Left colon (tissue), 2 donors: ENCODE results near the gene TMED6. TPM values are rescaled to one million over a fixed set of nuclear protein-coding genes. Genes with fewer than 3 reads are reported as not detected.
"Not testable (repeated sequence)": the region's sequence is repeated elsewhere in the genome, so short reads cannot be mapped to it uniquely, and the experiment has no call there.

Experiments
- ATAC-seq: fragments of 200-7000 bp; cut with Tn5 transposase; one replicate; pipeline ENCODE4 v1.9.1; 2020; ENCODE audit warnings: mild to moderate bottlenecking, moderate library complexity
- DNase-seq, 2 donors: peaks; one replicate each; pipeline ENCODE4 v3.0.0-alpha.2; 2020
- intact Hi-C, 2 donors: fragments of 100-400 bp; cut with DNase I in 1 of 2; cut with micrococcal nuclease in 1 of 2; formaldehyde crosslinking; loops; one replicate each; pipeline versions ENCODE4 v1.11.2 to v1.14.0; 2022; cut with DNase I, micrococcal nuclease
- total RNA-seq, 2 donors: library from RNA; stranded (reverse); fragmentation: NEBNext Ultra II Directional; extraction: Animal tissue kit (Norgen Biotek cat#: 25700); gene quantifications; one replicate each; pipeline ENCODE4 v1.2.1, GENCODE V29; 2021
- donor health status: DM: no; HTN: no; CAD: no.
- donor health status: DM: yes; HTN: yes; CAD: no.

TMED6 gene
- total RNA-seq, 2 donors from 2014 or later: 2.5 to 9.4 TPM

GRCh38 chr16:69365901-69366300, 14.3 kb upstream of the TMED6 start:
- DNase-seq (no peak), ATAC-seq (no peak)
- intact Hi-C loops: no loop called here

- intact Hi-C loops: no loop called here
- ATAC-seq: no peak
- no peak for DNase-seq
Observed at GRCh38 chr16:69364088-69364487, 12.5 kb upstream of the TMED6 start.

GRCh38 chr16:69363281-69363717, 11.7 kb upstream of the TMED6 start:
- intact Hi-C loops: no loop called here
- DNase-seq (no peak), ATAC-seq (peak; percentile 7)

- DNase-seq, intact Hi-C loops: not testable (repeated sequence)
- peak; percentile 69 for ATAC-seq
Observed at GRCh38 chr16:69360070-69360469, 8.5 kb upstream of the TMED6 start.

GRCh38 chr16:69350536-69351133, 951 bp downstream of the TMED6 start:
- intact Hi-C loops: no loop called here
- peak; percentile 22 for ATAC-seq
- no peak for DNase-seq

- ATAC-seq (no peak), DNase-seq (no peak)
- intact Hi-C loops: no loop called here
Observed at GRCh38 chr16:69349536-69349935, 2.0 kb downstream of the TMED6 start.

- ATAC-seq (no peak), DNase-seq (no peak)
- intact Hi-C loops: no loop called here
Observed at GRCh38 chr16:69348222-69348621, 3.4 kb downstream of the TMED6 start.

GRCh38 chr16:69346683-69347082, 4.9 kb downstream of the TMED6 start:
- intact Hi-C loops: no loop called here
- DNase-seq: no peak
- no peak for ATAC-seq

- ATAC-seq: no peak
- no peak for DNase-seq
- intact Hi-C loops: no loop called here
Observed at GRCh38 chr16:69345923-69346322, 5.7 kb downstream of the TMED6 start.

- ATAC-seq (no peak), DNase-seq (no peak)
- intact Hi-C loops: no loop called here
Observed at GRCh38 chr16:69344171-69344570, 7.4 kb downstream of the TMED6 start.

- intact Hi-C loops: no loop called here
- peak; percentile 4 for ATAC-seq
- no peak for DNase-seq
Observed at GRCh38 chr16:69340095-69340644, 11.4 kb downstream of the TMED6 start.

- ATAC-seq (peak; percentile 94), DNase-seq (peak; percentile 95 to 97)
- intact Hi-C loops: no loop called here
Observed at GRCh38 chr16:69339289-69340094, 12.1 kb downstream of the TMED6 start, which contains the start of the genes COG8 and NIP7. Gene COG8 (minus strand): TSS chr16:69339564. CDS start chr16:69339552, 12 bp downstream. Gene NIP7 (plus strand): TSS chr16:69339772. CDS start chr16:69339830, 58 bp downstream.

- peak; percentile 47 to 77 for DNase-seq
- ATAC-seq: peak; percentile 6
Observed at GRCh38 chr16:69338557-69339288, 12.9 kb downstream of the TMED6 start.

GRCh38 chr16:69334696-69335095, 16.9 kb downstream of the TMED6 start:
- DNase-seq (no peak), ATAC-seq (no peak)
- intact Hi-C loops: no loop called here

More at GRCh38 chr16:69338557-69339288, 12.9 kb downstream of the TMED6 start:
- intact Hi-C loops: no loop called here

GRCh38 chr16:69330286-69331109, 21.1 kb downstream of the TMED6 start, which contains the start of gene PDF:
Gene PDF (minus strand): TSS chr16:69330588. CDS start chr16:69330570, 18 bp downstream.
- DNase-seq (peak; percentile 96), ATAC-seq (peak; percentile 85)
- intact Hi-C loops: no loop called here

GRCh38 chr16:69329369-69330285, 22.0 kb downstream of the TMED6 start:
- DNase-seq (peak in 1 of 2 donors; percentile 61), ATAC-seq (peak; percentile 50)
- intact Hi-C loops: no loop called here

- intact Hi-C loops: no loop called here
- ATAC-seq: no peak
- no peak for DNase-seq
Observed at GRCh38 chr16:69328854-69329316, 22.7 kb downstream of the TMED6 start.
